ENCODE results near the gene HAP1. TPM values are rescaled to one million over a fixed set of nuclear protein-coding genes. Genes with fewer than 3 reads are reported as not detected.

HAP1 gene
- polyA plus RNA-seq, 1 of the 3 experiments (the other 2 are of a cell fraction), result 0.18 TPM

DNA sequence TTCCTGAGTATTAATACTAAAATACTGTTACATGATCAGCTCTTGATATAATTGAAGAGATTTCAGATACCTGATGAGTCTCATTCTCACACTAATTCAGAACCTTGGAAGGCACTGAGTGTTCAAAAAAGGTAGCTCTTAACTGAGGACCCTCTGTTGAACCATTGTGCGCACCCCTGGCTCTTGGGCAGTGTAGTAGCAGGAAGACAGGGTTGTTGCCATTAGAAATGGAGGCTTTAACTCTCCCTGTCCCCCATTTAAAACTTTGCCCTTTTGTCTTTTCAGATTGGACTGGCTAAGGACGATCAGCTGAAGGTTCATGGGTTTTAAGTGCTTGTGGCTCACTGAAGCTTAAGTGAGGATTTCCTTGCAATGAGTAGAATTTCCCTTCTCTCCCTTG is 43.9 kb downstream of the HAP1 start:
- CTCF ChIA-PET, result interaction anchor here (0.6 to 18.0 kb wide), 14 partner anchors 12 to 146 kb away, joined by 3 to 235 read pairs (median 6); partner anchors contain the start of genes HAP1 and P3H4

DNA sequence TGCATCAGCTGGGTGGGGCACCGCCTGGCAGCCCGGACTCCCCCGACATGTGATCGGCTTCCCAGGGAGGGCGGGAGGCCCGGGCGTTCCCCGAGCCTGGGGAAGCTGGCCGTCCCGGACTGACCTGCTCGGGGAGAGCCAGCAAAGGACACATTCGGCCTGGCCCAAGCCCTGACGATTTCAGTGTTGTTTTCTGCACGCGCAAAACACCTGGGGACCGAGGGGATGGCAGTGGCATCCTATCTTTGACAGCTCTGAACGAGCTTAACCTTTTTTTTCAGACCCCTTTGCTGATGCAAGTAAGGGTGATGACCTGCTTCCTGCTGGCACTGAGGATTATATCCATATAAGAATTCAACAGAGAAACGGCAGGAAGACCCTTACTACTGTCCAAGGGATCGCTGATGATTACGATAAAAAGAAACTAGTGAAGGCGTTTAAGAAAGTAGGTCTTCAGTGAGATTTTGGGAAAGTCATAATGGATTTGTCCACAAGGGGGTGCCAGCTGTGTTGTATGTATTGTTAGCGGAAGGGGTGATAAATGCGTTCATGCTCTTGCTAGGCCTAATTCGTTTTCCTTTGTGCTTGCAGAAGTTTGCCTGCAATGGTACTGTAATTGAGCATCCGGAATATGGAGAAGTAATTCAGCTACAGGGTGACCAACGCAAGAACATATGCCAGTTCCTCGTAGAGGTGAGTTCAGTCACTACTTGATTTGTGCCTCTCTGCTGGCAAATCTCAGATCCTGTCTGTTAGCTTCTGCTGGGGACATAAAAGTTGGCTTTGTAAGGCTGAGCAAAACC is 44.7 kb downstream of the HAP1 start:
- no peak overlapping the region for H2AFZ ChIP-seq (ENCODE audit: low read depth)
- TF ChIP-seq RFX5 (IDR thresholded peaks at IDR 0.05; ENCODE audit: low read length) (no peak), TCF12 (IDR thresholded peaks at IDR 0.05) (0 out of 2 replicates have a peak, but pooled peaks have one; percentile 20), RCOR1 (IDR thresholded peaks at IDR 0.05; ENCODE audit: low read length) (no peak), CHD2 (IDR thresholded peaks at IDR 0.05; ENCODE audit: low read length, partially characterized antibody) (no peak), POLR2AphosphoS5 (IDR thresholded peaks at IDR 0.05; ENCODE audit: low read depth, low read length) (peak; percentile 7), TEAD4 (IDR thresholded peaks at IDR 0.05; ENCODE audit: borderline replicate concordance, insufficient read depth) (no peak), MEF2A (IDR thresholded peaks at IDR 0.05; ENCODE audit: borderline replicate concordance, low read depth) (no peak), RXRA (IDR thresholded peaks at IDR 0.05; ENCODE audit: borderline replicate concordance, low read depth) (no peak), ELF1 (IDR thresholded peaks at IDR 0.05) (no peak), YY1 (IDR thresholded peaks at IDR 0.05; ENCODE audit: low read depth) (no peak), FOXM1 (IDR thresholded peaks at IDR 0.05; ENCODE audit: low read depth) (no peak), SIN3A (IDR thresholded peaks at IDR 0.05; ENCODE audit: borderline replicate concordance, low read depth, low read length) (no peak), FOXJ3 (CRISPR knock-in tag; IDR thresholded peaks at IDR 0.05) (no peak; the same call in 1 of the 2 replicates)
- TF ChIP-seq, protein P1, sequence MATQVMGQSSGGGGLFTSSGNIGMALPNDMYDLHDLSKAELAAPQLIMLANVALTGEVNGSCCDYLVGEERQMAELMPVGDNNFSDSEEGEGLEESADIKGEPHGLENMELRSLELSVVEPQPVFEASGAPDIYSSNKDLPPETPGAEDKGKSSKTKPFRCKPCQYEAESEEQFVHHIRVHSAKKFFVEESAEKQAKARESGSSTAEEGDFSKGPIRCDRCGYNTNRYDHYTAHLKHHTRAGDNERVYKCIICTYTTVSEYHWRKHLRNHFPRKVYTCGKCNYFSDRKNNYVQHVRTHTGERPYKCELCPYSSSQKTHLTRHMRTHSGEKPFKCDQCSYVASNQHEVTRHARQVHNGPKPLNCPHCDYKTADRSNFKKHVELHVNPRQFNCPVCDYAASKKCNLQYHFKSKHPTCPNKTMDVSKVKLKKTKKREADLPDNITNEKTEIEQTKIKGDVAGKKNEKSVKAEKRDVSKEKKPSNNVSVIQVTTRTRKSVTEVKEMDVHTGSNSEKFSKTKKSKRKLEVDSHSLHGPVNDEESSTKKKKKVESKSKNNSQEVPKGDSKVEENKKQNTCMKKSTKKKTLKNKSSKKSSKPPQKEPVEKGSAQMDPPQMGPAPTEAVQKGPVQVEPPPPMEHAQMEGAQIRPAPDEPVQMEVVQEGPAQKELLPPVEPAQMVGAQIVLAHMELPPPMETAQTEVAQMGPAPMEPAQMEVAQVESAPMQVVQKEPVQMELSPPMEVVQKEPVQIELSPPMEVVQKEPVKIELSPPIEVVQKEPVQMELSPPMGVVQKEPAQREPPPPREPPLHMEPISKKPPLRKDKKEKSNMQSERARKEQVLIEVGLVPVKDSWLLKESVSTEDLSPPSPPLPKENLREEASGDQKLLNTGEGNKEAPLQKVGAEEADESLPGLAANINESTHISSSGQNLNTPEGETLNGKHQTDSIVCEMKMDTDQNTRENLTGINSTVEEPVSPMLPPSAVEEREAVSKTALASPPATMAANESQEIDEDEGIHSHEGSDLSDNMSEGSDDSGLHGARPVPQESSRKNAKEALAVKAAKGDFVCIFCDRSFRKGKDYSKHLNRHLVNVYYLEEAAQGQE (IDR thresholded peaks at IDR 0.05; ENCODE audit: low read depth, low read length), result no peak
- TF ChIP-seq, protein P2, sequence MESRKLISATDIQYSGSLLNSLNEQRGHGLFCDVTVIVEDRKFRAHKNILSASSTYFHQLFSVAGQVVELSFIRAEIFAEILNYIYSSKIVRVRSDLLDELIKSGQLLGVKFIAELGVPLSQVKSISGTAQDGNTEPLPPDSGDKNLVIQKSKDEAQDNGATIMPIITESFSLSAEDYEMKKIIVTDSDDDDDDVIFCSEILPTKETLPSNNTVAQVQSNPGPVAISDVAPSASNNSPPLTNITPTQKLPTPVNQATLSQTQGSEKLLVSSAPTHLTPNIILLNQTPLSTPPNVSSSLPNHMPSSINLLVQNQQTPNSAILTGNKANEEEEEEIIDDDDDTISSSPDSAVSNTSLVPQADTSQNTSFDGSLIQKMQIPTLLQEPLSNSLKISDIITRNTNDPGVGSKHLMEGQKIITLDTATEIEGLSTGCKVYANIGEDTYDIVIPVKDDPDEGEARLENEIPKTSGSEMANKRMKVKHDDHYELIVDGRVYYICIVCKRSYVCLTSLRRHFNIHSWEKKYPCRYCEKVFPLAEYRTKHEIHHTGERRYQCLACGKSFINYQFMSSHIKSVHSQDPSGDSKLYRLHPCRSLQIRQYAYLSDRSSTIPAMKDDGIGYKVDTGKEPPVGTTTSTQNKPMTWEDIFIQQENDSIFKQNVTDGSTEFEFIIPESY (IDR thresholded peaks at IDR 0.05; ENCODE audit: borderline replicate concordance, low read depth), result no peak
- TF ChIP-seq, protein P3, sequence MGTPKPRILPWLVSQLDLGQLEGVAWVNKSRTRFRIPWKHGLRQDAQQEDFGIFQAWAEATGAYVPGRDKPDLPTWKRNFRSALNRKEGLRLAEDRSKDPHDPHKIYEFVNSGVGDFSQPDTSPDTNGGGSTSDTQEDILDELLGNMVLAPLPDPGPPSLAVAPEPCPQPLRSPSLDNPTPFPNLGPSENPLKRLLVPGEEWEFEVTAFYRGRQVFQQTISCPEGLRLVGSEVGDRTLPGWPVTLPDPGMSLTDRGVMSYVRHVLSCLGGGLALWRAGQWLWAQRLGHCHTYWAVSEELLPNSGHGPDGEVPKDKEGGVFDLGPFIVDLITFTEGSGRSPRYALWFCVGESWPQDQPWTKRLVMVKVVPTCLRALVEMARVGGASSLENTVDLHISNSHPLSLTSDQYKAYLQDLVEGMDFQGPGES (IDR thresholded peaks at IDR 0.05; ENCODE audit: low read depth, low read length), result no peak

More for the DNA sequence above, 43.9 kb downstream of the HAP1 start:
- Histone ChIP-seq H2AFZ (ENCODE audit: low read depth) (no peak overlapping the region), H3K36me3 (replicated peaks in 1 of 2; ENCODE audit: control insufficient read depth in 1 of 2, insufficient read depth in 2 of 2, low read length in 1 of 2) (peaks cover 38 to 53% of the 10 kb centered on the region in 2 experiments), H3K79me2 (ENCODE audit: insufficient read depth) (peaks cover 27% of the 10 kb centered on the region), H3K4me1 (ENCODE audit: control insufficient read depth in 1 of 2, insufficient read depth in 2 of 2, low read depth in 1 of 2, low read length in 1 of 2) (peaks cover 13 to 15% of the 10 kb centered on the region in 2 experiments), H3K27ac (ENCODE audit: low read depth in 2 of 2, low read length in 1 of 2) (peak overlapping the region; percentile 5 to 100; a peak in 3 of 4 replicates), H4K20me1 (ENCODE audit: insufficient read depth) (peaks cover 42% of the 10 kb centered on the region), H3K9me3 (no peaks in the 10 kb centered on the region), H3K4me2 (peak overlapping the region; percentile 80), H3K4me3 (ENCODE audit: low read depth in 2 of 2, low read length in 1 of 2) (peak overlapping the region; percentile 75 to 92), H3F3A (replicated peaks; ENCODE audit: insufficient read depth) (peaks cover 66% of the 10 kb centered on the region), H3K9ac (peak overlapping the region; percentile 100), H3K27me3 (ENCODE audit: insufficient read depth) (no peaks in the 10 kb centered on the region), H3K9me2 (no peaks in the 10 kb centered on the region)
- POLR2A ChIA-PET, result interaction anchor here (1.0 to 1.7 kb wide), 4 partner anchors 16 to 77 kb away, joined by 3 to 6 read pairs (median 4); no protein-coding TSS in a partner anchor
- TF ChIP-seq NFIC (IDR thresholded peaks at IDR 0.05; ENCODE audit: borderline replicate concordance) (no peak), YY1 (IDR thresholded peaks at IDR 0.05; ENCODE audit: low read depth) (no peak)
- DNase-seq, result no peak
- 80% methylated on average over 2 of the region's 2 CpGs for WGBS (ENCODE audit: low lambda C conversion rate)

More for the DNA sequence above, 44.7 kb downstream of the HAP1 start:
- Histone ChIP-seq H3K9me2 (no peaks in the 10 kb centered on the region), H3K36me3 (replicated peaks in 1 of 2; ENCODE audit: control insufficient read depth in 1 of 2, insufficient read depth in 2 of 2, low read length in 1 of 2) (peaks cover 38 to 53% of the 10 kb centered on the region in 2 experiments), H3K4me1 (ENCODE audit: control insufficient read depth in 1 of 2, insufficient read depth in 2 of 2, low read depth in 1 of 2, low read length in 1 of 2) (peaks cover 13 to 15% of the 10 kb centered on the region in 2 experiments), H3K9ac (peak overlapping the region; percentile 100), H3K27ac (ENCODE audit: low read depth in 2 of 2, low read length in 1 of 2) (peak overlapping the region; percentile 90 to 100), H3K4me2 (peak overlapping the region; percentile 80), H3K27me3 (ENCODE audit: insufficient read depth) (no peaks in the 10 kb centered on the region), H3K9me3 (no peaks in the 10 kb centered on the region), H3F3A (replicated peaks; ENCODE audit: insufficient read depth) (peaks cover 58% of the 10 kb centered on the region), H3K4me3 (ENCODE audit: low read depth in 2 of 2, low read length in 1 of 2) (peak overlapping the region; percentile 75 to 92), H4K20me1 (ENCODE audit: insufficient read depth) (peaks cover 42% of the 10 kb centered on the region), H3K79me2 (ENCODE audit: insufficient read depth) (peaks cover 27% of the 10 kb centered on the region)
- under 1% methylated on average over 25 of the region's 27 CpGs for WGBS (ENCODE audit: low lambda C conversion rate)
- CTCF ChIA-PET, result interaction anchor here (0.6 to 18.0 kb wide), 22 partner anchors 10 to 1138 kb away, joined by 3 to 235 read pairs (median 4); partner anchors contain the start of genes HAP1 and P3H4
- POLR2A ChIA-PET, result interaction anchor here (0.5 to 1.9 kb wide), 21 partner anchors 9 to 1339 kb away, joined by 3 to 11 read pairs (median 4); partner anchors contain the start of genes FKBP10, HAP1 and P3H4
- peak; percentile 43 for DNase-seq

Data from SK-N-SH (cell line).